Measurements from ENCODE around the gene MALAT1.
"Not testable (repeated sequence)": the region's sequence is repeated elsewhere in the genome, so short reads cannot be mapped to it uniquely, and the experiment has no call there.

The MALAT1 gene

DNA sequence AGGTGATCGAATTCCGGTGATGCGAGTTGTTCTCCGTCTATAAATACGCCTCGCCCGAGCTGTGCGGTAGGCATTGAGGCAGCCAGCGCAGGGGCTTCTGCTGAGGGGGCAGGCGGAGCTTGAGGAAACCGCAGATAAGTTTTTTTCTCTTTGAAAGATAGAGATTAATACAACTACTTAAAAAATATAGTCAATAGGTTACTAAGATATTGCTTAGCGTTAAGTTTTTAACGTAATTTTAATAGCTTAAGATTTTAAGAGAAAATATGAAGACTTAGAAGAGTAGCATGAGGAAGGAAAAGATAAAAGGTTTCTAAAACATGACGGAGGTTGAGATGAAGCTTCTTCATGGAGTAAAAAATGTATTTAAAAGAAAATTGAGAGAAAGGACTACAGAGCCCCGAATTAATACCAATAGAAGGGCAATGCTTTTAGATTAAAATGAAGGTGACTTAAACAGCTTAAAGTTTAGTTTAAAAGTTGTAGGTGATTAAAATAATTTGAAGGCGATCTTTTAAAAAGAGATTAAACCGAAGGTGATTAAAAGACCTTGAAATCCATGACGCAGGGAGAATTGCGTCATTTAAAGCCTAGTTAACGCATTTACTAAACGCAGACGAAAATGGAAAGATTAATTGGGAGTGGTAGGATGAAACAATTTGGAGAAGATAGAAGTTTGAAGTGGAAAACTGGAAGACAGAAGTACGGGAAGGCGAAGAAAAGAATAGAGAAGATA, at the start of gene MALAT1:
TSS of gene MALAT1 (plus strand) at position 69 of the 736 bp plus-strand sequence.
- DNase-seq: peak; percentile 97

- DNase-seq: not testable (repeated sequence)
Observed at GRCh38 chr11:65451301-65451700, 47.5 kb upstream of the MALAT1 start.

DNA sequence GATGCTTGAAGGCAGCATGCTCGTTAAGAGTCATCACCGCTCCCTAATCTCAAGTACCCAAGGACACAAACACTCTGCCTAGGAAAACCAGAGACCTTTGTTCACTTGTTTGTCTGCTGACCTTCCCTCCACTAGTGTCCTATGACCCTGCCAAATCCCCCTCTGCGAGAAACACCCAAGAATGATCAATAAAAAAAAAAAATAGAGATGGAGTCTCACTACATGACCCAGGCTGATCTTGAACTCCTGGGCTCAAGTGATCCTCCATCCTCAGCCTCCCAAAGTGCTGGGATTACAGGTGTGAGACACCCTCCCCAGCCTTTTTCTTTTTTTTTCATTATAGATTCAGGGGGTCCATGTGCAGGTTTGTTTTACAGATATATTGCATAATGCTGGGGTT, 46.6 kb upstream of the MALAT1 start:
- not testable (repeated sequence) for DNase-seq

DNA sequence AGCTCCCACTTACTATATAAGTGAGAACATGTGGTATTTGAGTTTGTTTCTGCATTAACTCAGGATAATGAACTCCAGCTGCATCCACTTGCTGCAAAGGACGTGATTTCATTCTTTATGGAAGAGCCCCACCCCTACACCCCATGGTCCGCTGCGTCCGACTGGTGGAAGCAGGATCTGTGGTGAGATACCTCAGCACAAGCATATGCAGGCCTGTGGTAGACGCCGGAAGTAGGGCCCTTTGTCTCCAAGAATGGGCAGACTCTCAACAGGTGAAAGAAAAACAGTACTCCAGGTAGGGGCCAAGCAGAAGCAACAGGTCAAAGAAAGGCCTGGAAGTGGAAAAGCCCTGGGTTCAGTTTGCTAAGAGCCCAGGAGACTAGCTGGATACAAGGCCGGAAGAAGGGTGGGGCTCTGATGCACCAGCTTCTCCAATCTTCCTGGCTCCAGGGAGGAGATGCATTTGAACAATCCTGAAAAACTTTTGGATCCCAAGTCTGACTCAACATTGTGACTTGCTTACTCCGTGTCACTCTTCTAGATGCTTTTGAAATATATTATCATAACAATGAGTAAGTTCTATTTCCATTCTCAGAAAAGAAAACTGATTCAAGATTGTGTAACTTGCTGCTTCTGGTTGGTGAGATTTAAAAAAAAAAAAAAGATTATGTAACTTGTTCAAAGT, 45.9 kb upstream of the MALAT1 start:
- peak; percentile 62 for DNase-seq

DNA sequence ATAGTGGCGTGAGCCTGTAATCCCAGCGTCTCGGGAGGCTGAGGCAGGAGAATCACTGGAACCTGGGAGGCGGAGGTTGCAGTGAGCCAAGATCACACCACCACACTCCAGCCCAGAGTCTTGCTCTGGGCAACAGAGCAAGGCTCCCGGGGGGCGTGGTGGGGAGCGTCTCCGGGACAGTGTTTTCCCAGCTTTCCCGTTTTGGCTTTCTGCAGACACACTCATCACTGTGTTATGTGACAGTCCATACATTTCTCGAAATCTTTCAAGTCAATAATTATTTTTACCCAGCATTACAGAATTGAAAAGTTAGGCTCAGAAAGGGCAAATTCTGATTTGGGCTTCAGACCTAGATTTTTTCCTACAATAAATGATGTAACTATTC, 44.5 kb upstream of the MALAT1 start:
- DNase-seq: no peak

- peak; percentile 89 for DNase-seq
Observed at GRCh38 chr11:65454696-65455456, 44.0 kb upstream of the MALAT1 start.

DNA sequence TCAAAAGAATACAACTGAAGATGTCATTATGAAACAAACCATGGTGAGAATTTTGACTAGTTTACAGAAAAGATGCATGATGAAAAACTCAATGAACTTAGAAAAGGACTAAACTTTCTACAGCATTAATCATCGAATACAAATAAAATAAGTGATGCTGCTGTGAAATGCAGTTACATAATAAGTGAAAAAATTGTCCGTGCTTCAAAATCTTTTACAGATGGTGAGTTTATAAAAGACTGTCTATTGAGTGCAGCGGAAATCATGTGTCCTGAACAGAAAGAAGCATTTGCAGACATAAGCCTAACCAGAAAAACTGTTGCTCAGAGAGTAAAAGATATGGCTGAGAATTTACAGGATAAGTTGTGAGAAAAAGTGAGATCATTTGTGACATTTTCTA, 42.4 kb upstream of the MALAT1 start:
- no peak for DNase-seq

DNA sequence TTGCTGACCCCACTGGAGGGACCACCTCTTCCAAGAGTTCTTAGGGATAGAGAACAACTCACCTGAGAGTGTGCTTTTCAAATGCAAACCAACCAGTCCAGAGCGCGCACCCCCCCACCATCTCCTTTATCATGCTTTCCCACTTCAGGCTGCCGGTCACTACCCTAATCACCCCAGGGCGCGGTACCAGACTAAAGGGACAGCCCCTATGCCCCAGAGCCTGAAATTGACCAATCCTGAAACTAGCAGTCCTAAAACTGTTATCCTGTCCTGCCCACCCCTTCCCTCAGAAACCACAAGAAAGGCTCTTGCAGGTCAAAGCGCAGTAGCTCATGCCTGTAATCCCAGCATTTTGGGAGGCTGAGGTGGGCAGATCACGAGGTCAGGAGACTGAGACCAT, 39.3 kb upstream of the MALAT1 start:
- DNase-seq: peak; percentile 75

DNA sequence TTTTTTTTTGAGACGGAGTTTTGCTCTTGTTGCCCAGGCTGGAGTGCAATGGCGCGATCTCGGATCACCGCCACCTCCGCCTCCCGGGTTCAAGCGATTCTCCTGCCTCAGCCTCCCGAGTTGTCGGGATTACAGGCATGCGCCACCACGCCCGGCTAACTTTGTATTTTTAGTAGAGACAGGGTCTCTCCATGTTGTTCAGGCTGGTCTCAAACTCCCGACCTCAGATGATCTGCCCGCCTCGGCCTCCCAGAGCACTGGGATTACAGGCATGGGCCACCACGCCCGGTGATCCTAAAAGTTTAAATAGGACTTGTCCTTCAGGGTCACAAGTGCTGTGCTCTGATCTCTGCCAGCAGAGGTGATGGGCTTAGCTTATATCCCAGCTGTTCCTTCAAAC, 33.4 kb upstream of the MALAT1 start:
- DNase-seq: not testable (repeated sequence)

- not testable (repeated sequence) for DNase-seq
Observed at GRCh38 chr11:65467306-65467705, 31.5 kb upstream of the MALAT1 start.

DNA sequence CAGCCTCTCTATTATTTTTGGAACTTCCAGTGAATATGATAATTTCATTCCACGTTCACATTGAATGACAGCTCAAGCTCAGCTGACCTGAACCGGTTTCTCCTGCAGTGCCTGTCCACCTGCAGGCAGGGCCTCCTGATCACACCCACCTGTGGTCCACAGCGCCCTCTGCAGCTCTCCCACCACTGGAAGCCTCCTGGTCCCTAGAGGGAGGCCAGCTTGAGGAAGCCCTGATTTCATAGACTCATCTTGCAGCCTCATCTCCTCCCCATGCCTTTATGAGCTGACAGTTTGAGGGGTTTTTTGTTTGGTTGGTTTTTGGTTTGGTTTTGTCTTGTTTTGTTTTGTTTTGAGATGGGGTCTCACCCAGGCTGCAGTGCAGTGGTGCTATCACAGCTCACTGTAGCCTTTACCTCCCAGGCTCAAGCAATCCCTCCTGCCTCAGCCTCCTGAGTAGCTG, 29.9 kb upstream of the MALAT1 start:
- peak; percentile 73 for DNase-seq

GRCh38 chr11:65470433-65471049, 28.3 kb upstream of the MALAT1 start:
- no peak for DNase-seq

DNA sequence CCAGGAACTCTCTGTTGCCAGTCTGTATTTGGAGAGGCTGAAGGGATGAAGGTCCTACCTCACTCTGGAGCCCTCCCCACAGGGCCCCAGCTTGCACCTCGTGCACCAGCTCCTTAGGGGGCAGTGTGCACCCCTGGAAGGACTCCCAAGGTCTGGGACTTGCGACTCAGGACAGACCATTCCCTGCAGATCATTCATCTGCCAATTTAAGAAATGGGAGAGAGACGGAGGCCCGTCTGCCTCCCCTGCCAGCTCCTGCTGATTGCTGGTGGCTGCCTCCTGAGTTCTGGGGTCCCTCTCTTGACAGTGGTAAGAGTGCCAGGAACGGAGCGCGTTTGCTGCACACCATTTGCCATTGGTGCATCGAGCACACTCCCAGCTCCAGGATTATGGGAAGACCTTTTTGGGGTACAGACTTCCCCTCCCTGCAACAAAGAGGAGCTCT, 27.4 kb upstream of the MALAT1 start:
- DNase-seq: peak; percentile 84

DNA sequence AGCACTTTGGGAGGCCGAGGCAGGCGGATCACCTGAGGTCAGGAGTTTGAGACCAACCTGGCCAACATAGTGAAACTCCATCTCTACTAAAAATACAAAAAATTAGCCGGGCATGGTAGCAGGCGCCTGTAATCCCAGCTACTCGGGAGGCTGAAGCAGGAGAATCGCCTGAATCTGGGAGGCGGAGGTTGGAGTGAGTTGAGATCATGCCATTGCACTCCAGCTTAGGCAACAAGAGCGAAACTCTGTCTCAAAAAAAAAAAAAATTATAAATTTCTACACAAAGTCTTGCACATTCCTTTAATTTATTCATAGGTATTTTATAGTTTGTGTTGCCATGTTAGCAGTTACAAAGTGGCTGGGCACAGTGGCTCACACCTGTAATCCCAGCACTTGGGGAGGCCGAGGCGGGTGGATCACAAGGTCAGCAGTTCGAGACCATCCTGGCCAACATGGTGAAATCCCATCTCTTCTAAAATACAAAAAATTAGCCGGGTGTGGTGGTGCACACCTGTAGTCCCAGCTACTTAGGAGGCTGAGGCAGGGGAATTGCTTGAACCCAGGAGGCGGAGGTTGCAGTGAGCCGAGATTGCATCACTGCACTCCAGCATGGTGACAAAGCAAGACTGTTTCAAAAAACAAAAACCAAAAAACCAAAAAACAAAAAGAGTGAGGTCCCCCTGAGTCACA, 26.1 kb upstream of the MALAT1 start:
- DNase-seq: not testable (repeated sequence)

GRCh38 chr11:65473278-65473860, 25.5 kb upstream of the MALAT1 start:
- DNase-seq: no peak

DNA sequence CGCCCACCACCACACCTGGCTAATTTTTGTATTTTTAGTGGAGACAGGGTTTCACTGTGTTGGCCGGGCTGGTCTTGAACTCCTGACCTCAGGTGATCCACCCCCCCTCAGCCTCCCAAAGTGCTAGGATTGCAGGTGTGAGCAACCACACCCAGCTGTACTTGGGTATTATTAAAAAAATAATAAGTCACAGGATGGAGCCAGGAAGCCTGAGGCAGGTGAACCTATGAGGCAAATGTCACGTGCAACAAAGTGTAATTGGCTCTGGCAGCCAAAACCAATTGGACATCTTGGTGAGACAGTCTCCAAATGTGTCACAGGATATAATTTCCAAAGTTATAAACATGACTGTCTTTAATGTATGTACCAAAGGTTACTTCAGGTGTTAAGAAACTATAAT, 24.0 kb upstream of the MALAT1 start:
- no peak for DNase-seq

- no peak for DNase-seq
Observed at GRCh38 chr11:65476632-65477148, 22.2 kb upstream of the MALAT1 start.

- peak; percentile 98 for DNase-seq
Observed at GRCh38 chr11:65477149-65477965, 21.5 kb upstream of the MALAT1 start.

- DNase-seq: no peak
Observed at GRCh38 chr11:65478388-65479183, 20.3 kb upstream of the MALAT1 start.

Measured in hematopoietic multipotent progenitor cell treated with erythropoietin and hydrocortisone succinate and interleukin-3 and kit ligand, for 4 days (in vitro differentiated cells).